NB4 (cell line): Measurements from ENCODE around the gene MSI2.

Experiments used
- DNase-seq: peaks from one replicate; pipeline ENCODE4 v3.0.0; 2010; ENCODE audit warnings: low read depth
- H3K4me3 ChIP-seq: one replicate; pipeline ENCODE4 v1.5.1; 2011; ENCODE audit warnings: mild to moderate bottlenecking, low read depth, low read length, moderate library complexity
- MYC ChIP-seq: IDR thresholded peaks from 2 replicates; pipeline ENCODE4 v1.6.1; 2011; ENCODE audit warnings: low read depth, low read length
- POLR2A ChIP-seq: IDR thresholded peaks from 2 replicates; pipeline ENCODE4 v1.6.1; 2011; ENCODE audit warnings: mild to moderate bottlenecking; ENCODE audit not compliant: insufficient read length; ENCODE audit errors: extremely low read depth
- TF ChIP-seq, protein P1 (sequence below): IDR thresholded peaks from one replicate; pipeline ENCODE4 v1.5.1; 2012; ENCODE audit warnings: low read depth, low read length
- TF ChIP-seq, protein P2 (sequence below): IDR thresholded peaks from 2 replicates; pipeline ENCODE4 v1.6.1; 2011; ENCODE audit warnings: low read depth, low read length

Gene MSI2

DNA sequence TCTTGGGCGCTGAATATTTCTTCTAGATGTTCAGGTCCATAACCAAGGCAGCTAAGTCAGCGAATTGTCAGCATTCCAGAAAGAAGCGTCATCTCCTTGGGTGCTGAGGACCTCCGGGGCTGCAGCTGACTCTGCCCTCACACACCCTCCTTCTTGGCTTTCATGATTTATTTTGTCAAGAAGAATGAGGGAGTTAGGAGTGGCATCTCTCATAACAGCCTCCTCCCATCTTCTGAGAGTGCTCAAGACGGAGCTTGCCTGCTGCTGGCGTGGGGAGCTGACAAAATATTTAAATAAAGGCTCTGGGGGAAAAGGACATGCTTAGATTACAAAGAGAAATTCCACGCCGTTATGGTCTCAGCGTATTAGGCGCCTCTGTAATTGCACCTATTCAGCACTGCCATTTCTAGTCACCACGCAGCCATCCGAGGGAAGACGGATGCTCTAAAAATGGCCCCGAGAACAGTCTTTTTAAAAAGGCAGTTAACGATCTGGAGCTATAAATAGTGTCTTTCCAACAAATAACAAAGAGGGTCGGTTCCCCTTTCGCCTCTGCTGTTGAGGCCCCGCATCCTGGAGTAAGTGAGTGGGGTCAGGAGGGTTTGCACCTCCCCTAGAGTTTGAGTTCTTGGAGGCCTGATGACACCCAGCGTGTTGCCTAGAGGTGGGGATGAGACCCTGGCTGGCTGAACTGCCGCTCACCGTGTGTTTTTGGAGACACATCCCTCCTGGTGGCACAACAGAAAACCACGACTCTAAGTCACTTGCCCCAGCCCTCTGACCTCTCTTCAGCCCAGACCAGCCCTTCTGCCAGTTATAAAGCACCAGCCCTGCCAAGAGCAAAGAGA is 301.7 kb downstream of the MSI2 start:
- no peak overlapping the region for H3K4me3 ChIP-seq
- TF ChIP-seq, protein P1, sequence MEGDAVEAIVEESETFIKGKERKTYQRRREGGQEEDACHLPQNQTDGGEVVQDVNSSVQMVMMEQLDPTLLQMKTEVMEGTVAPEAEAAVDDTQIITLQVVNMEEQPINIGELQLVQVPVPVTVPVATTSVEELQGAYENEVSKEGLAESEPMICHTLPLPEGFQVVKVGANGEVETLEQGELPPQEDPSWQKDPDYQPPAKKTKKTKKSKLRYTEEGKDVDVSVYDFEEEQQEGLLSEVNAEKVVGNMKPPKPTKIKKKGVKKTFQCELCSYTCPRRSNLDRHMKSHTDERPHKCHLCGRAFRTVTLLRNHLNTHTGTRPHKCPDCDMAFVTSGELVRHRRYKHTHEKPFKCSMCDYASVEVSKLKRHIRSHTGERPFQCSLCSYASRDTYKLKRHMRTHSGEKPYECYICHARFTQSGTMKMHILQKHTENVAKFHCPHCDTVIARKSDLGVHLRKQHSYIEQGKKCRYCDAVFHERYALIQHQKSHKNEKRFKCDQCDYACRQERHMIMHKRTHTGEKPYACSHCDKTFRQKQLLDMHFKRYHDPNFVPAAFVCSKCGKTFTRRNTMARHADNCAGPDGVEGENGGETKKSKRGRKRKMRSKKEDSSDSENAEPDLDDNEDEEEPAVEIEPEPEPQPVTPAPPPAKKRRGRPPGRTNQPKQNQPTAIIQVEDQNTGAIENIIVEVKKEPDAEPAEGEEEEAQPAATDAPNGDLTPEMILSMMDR = no peak
- TF ChIP-seq, protein P2, sequence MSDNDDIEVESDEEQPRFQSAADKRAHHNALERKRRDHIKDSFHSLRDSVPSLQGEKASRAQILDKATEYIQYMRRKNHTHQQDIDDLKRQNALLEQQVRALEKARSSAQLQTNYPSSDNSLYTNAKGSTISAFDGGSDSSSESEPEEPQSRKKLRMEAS = no peak
- no peak for TF ChIP-seq MYC
- peak; percentile 81 for DNase-seq

DNA sequence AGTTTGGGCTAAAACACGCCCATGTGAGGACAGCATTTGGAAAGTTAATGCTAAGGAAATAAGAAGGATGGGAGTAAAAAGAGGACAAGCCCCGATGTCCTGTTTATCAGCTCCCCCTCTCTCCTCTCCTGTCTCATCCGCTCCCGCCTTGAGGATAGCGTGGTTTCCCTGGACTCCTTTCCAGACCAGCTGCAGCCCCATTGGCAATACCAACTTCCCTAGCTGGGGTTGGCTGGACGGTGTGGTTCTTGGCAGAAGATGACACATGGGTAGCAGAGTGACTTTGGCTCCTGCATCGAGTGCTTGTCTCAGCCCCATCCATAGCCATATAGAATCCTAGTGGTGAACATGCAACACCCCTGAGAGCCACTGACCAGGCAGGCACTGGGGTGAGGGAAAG is 302.9 kb downstream of the MSI2 start:
- TF ChIP-seq MYC (no peak), POLR2A (no peak)
- TF ChIP-seq, protein P2 = no peak
- TF ChIP-seq, protein P1 = no peak
- peak; percentile 21 for DNase-seq
- no peak overlapping the region for H3K4me3 ChIP-seq

DNA sequence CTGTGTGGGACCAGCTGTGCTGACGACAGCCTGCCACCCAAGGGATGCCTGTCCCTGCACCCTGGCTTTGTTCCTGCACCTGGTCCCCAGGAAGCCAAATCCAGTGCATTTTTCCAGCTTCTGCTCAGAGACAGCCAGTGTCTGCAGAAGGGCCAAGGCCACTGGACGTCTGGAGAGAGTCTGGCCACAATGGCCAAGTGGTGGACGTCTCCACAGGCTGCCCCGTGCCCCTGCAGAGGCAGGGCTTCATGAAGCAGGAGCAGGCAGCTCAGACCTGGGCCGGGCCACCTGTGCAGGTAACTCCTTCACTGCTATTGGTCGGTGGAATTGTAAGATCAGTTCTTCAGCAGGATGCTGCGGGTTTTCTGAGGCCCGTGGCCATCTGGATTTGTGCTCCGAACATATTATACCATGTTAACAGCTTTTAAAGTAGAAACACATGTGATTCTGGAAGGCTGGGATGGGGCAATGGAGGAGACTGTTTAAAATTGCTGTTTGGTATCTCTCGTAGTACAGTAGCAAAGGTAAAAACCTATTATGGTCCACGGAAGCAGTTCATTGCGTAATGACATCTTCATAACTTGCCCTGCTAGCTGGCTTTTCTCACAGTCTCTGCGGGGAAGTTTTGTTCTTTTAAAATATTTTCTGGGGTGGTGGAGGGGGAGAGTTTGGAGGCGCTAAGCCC is 303.5 kb downstream of the MSI2 start:
- peak; percentile 59 for DNase-seq
- H3K4me3 ChIP-seq = no peak overlapping the region
- TF ChIP-seq POLR2A = no peak
- TF ChIP-seq MYC = no peak
- TF ChIP-seq, protein P2 = no peak

DNA sequence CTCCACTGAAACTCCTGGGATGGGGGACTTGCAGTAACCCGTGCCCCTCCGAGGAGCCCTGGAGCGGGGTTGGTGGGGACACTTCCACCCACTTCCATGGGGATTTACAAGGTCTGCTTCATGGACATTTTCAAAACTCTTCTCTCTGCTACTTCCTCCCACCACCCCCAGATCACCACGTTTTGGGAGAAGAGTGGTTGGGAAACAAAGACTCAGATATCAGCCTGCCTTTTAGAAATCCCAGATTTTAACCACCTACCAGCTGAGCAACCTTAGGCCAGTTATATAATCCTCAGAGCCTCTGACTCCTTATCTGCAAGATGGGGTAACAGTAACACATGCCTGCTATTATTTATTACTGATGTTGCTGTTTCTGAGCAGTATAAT is 304.0 kb downstream of the MSI2 start:
- peak; percentile 48 for DNase-seq
- TF ChIP-seq, protein P1 = no peak
- TF ChIP-seq MYC = no peak
- TF ChIP-seq, protein P2 = no peak
- no peak for TF ChIP-seq POLR2A

DNA sequence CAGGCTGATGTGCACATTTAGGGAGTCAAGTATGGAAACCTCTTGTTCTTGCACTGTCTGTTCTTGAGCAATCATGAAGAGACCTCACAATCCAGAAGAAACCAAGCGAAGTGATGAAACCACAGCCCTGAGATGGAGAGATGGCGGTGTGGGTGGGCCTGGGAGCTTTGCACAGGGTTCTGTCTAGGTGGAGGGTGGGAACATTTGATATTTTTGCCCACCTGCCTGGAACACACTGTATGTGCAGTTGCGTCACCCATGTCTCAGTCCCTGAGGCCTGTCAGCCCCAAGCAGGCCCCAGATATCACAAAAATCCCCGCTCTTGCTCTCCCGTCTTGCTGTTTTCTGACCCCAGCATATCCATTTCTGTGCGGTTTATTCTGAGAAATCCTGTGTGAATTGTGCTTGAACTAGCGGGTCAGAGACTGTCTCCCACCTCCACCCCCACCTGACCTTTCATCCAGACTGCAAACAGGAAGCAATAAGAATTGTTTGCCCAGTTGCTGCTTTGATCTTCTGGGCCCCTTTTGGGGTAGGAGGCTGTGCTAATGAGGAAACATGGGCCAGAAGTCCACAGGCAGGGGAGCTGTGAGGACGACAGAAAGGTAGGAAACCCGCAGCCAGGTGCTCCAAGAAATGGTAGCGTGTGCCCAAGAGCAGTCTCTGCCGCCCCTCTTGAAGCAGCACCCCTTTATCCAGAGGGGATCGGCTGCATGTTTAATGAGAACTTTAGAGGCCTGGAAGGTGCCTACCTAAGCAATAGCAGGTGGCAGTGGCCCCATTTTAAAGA is 304.9 kb downstream of the MSI2 start:
- no peak overlapping the region for H3K4me3 ChIP-seq
- TF ChIP-seq, protein P1 = no peak
- TF ChIP-seq, protein P2 = no peak
- no peak for TF ChIP-seq MYC
- no peak for TF ChIP-seq POLR2A

More for the DNA sequence above, 304.0 kb downstream of the MSI2 start:
- no peak overlapping the region for H3K4me3 ChIP-seq

More for the DNA sequence above, 304.9 kb downstream of the MSI2 start:
- peak; percentile 84 for DNase-seq
